OCI-LY3 (cell line): ENCODE data around the gene SLC39A2.

Experiments
- CTCF ChIP-seq: fragments of 200-600, 300-600 bp; sonication (generic); IDR thresholded peaks from 2 replicates; pipeline ENCODE4 v1.5.1; 2014; ENCODE audit warnings: antibody characterized with exemption, low read length, low read depth
- EZH2phosphoT487 ChIP-seq: fragments of 200-600 bp; shearing (Covaris generic); IDR thresholded peaks from 2 replicates; pipeline ENCODE4 v1.6.1; 2018; ENCODE audit warnings: antibody characterized with exemption, mixed run types, low read depth

- TF ChIP-seq CTCF (no peak), EZH2phosphoT487 (no peak)
Observed at GRCh38 chr14:21034707-21035106, 35.6 kb downstream of the SLC39A2 start, which contains the start of gene RNASE13.
